HepG2 (cell line): Measurements from ENCODE around the gene VAV2.

Experiments
- EZH2 ChIP-seq: conservative IDR thresholded peaks from 2 replicates; pipeline ENCODE4 v1.6.1; 2012; ENCODE audit warnings: mild to moderate bottlenecking, low read depth, low read length, moderate library complexity
- PCBP2 ChIP-seq: fragments of 200-400 bp; formaldehyde crosslinking; optimal IDR thresholded peaks from 2 replicates; pipeline ENCODE3; 2018; ENCODE audit warnings: low read length, low read depth; ENCODE audit not compliant: poor library complexity, severe bottlenecking
- POLR2AphosphoS5 ChIP-seq: IDR thresholded peaks from 2 replicates; pipeline ENCODE4 v1.6.1; 2012; ENCODE audit warnings: low read depth, low read length
- SUZ12 ChIP-seq: fragments of 150-350 bp; IDR thresholded peaks from 2 replicates; pipeline ENCODE4 v1.6.1; 2014; ENCODE audit warnings: low read depth, low read length
- TERF1 ChIP-seq: sonication (generic); formaldehyde crosslinking; IDR thresholded peaks from 2 replicates; pipeline ENCODE4 v1.8.0; 2022; ENCODE audit warnings: mild to moderate bottlenecking, missing genetic modification reagents, moderate library complexity
- THAP8 ChIP-seq: sonication (generic); formaldehyde crosslinking; IDR thresholded peaks from 2 replicates; pipeline ENCODE4 v1.5.1; 2020; ENCODE audit warnings: missing genetic modification reagents, mild to moderate bottlenecking, borderline replicate concordance
- ZNF121 ChIP-seq: sonication (generic); formaldehyde crosslinking; IDR thresholded peaks from 2 replicates; pipeline ENCODE4 v1.5.0; 2020; ENCODE audit warnings: mild to moderate bottlenecking, missing genetic modification reagents
- ZNF253 ChIP-seq: sonication (generic); formaldehyde crosslinking; IDR thresholded peaks from 2 replicates; pipeline ENCODE4 v1.8.0; 2022; ENCODE audit warnings: mild to moderate bottlenecking, missing genetic modification reagents, borderline replicate concordance
- ZNF274 ChIP-seq: sonication (generic); formaldehyde crosslinking; IDR thresholded peaks from 2 replicates; pipeline ENCODE4 v1.5.1; 2020; ENCODE audit warnings: mild to moderate bottlenecking, missing genetic modification reagents

GRCh38 chr9:133921866-133922265 lies 70.3 kb downstream of the VAV2 start:
- TF ChIP-seq ZNF274 (CRISPR knock-in tag) (no peak), ZNF253 (no peak), TERF1 (CRISPR knock-in tag) (no peak), ZNF121 (no peak), THAP8 (no peak), SUZ12 (no peak), PCBP2 (no peak), EZH2 (no peak), POLR2AphosphoS5 (no peak)
